Activated CD4-positive, alpha-beta T cell treated with anti-CD3 and anti-CD28 coated beads for 4 hours (primary cell): ENCODE data around the gene PNMA8C.
"Not testable (repeated sequence)": the region's sequence is repeated elsewhere in the genome, so short reads cannot be mapped to it uniquely, and the experiment has no call there.

Source experiments
- DNase-seq, 2 donors: peaks; one replicate each; pipeline ENCODE4 v3.0.0-alpha.2; 2020

Gene PNMA8C

GRCh38 chr19:46410205-46411087 is 18.3 kb downstream of the PNMA8C start:
- no peak for DNase-seq

DNA sequence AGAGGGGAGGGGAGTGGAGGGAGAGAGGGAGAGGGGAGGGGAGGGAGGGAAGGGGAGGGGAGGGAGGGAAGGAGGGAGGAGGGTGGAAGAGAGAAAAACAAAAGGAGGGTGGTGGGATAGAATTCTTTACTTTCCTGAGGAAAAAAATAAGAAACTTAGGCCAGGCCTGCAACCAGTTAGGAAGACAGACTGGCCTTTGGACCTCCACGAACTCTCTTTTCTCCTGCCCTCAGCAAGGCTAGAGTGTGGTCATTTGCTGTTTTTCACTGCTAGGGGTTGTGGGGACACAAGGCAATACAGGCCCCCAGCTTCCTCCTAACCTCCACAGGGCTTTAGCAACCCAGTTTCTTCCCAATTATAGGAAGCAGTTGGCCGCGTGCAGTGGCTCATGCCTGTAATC is 19.5 kb downstream of the PNMA8C start:
- DNase-seq: no peak

DNA sequence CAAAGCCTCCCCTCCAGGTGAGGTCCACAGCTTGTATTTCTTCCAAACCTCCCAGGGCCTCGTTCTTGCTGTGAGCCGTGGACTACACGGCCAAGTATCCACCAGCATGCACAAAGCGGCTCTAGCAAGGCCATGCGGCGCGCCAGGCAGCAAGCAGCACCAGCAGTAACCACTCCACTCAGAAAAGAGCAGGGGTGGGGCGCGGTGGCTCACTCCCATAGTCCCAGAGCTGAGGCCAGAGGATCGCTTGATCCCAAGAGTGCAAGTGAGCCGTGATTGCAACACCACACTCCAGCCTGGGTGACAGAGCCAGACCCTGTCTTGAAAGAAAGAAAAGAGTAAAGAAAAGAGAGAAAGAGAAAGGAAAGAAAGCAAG is 20.1 kb downstream of the PNMA8C start:
- DNase-seq: no peak

DNA sequence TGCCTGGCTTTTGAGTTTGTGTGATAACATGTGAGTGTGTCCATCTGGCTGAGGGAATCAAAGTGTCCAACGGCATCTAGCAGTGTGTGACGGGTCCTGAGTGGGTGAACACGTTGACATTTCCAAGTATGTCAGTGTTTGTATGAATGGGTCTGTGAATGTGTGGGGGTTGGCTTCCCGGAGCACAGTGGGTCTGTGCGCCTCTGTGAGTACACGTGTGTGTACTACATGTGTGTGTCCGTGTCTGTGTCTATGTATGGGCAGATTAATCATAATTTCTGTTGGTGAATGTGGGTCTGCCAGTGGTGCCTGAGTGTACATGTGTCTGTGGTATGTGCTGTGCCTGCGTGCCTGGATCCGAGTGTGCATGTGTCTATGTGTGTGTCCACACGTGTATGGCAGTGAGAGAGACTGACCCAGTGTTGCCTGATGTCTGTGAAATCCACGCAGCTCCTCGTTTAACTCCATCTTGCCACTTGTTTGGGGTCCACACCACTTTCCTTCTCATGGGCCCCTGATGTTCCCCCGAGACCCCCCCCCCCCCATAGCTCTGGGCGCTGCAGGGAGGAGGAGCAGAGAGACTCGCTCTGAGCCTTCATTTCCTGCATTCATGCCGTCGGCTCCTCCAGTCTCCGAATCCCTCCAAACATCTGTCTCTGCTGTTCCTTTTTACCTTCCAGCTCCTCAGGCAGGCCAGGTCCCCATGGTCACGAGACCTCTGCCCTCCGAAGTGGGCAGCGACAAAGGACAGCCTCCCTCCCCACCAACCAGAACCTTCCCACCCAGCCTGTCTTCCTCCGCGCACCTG is 20.7 kb downstream of the PNMA8C start:
- DNase-seq: no peak

GRCh38 chr19:46406976-46407375 is 21.8 kb downstream of the PNMA8C start:
- DNase-seq: no peak

- DNase-seq: no peak
Measured at GRCh38 chr19:46404753-46405468, 23.8 kb downstream of the PNMA8C start.

DNA sequence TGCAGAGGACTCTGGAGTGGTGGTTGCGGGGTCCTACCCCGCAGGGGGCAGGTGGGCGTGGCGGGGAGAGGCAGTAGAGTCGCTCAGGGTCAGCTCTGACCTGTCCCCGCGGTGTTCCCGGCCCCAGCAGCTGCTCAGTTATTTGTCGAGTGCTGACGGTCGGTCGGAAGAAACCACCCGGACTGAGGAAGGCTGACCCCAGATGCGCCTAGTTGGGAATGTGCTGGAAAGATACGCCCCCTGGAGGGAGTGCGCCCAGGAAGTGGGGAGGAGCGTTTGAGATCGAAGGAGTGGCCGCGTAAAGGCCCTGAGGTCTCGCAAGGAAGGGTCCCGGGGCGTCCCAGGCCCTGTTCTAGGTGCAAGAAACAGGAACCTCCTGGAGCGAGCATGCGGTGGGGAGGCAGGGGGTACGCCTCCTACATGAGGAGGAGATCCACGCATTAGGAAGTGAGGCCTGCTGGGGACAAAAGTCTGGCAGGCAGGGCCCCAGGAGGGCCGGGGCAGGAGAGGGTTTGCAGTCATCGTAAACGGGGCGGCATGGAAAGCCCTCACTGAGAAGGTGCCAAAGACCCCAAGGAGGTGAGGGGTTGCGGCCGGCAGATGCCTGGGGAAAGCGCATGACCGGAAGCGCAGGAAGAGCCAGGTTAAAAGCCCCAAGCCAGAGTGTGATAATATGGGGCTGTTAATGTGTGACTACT is 24.5 kb downstream of the PNMA8C start:
- no peak for DNase-seq

DNA sequence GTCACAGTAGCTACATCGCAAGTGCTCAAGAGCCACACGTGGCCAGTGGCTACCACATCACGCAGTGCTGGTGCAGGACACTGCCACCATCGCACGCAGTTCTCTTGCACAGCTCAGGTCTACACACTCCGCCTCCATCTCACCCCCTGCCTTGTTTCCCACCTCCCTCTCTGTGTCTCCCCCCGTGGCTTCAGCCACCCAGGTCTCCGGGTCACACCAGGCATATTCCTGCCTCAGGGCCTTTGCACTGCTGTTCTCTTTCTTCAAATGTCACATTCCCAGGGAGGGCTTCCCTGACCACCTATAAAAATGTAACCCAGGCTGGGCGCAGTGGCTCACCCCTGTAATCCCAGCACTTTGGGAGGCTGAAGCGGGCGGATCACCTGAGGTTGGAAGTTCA is 26.0 kb downstream of the PNMA8C start:
- DNase-seq: no peak

- not testable (repeated sequence) for DNase-seq
Measured at GRCh38 chr19:46397801-46398479, 30.8 kb downstream of the PNMA8C start.

DNA sequence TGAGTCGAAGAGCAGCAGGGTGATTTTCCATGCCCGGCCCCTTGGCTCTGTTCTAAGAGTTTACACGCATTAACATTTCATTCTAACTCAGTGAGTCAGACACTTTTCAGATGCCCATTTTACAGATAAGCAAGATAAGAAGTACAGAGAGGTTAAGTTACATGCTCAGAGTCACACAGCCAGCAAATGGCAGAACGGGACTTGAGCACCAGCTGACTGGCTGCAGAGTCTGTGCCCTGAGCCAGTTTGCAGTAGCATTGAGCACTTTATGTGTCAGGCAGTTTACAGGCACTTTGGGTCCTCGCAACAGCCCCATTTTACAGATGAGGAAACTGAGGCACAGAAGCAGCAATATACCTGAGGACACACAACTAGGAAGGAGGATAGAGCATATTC is 34.3 kb downstream of the PNMA8C start:
- DNase-seq: no peak

GRCh38 chr19:46393456-46394401 is 35.0 kb downstream of the PNMA8C start:
- DNase-seq: no peak

GRCh38 chr19:46392837-46393236 is 35.9 kb downstream of the PNMA8C start:
- DNase-seq: no peak

- DNase-seq: no peak
Measured at GRCh38 chr19:46392252-46392801, 36.4 kb downstream of the PNMA8C start.

DNA sequence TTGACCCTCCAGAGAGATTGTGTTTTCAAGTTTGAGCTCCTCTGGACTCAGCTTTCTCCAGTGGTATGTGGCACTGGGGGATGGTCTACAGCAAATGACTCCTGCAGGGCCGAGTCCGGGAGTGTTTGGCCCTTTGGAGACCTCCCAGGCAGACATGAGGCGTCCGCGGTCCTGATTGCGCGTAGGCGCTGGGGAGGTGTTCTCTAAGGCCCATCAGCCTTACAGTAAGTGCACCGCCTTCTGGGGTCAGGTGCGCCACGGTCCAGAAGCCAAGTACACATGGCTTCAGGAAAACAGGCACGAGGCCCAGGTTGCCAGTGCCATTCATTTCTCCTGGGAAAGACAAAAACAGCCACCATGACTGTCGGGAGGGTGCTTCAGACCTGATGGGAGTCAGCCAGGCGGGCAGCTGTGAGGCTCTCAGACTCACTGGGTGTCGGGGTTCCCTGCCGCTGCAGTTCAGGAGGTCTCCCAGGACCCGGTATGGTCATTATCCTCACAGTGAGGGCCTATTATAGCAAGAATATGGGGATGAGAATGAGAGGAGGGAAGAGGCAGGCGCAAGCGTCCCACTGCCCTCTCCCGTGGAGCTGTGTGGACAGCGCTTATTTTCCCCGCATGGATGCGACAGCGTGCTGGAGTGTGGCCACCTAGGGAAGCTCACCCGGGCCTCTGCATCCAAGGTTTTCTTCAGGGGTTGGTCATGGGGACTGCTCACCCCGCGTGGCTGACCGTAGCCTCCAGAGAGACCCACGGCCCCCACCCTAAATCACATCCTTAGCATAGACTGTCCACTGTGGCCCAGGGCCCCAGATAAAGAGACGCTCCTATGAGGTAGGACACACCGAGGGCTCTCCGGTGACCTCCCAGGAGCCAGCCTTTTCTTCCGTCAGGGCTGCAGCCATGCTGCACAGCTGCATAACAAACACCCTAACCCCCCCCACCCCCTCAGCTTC is 37.2 kb downstream of the PNMA8C start:
- no peak for DNase-seq

DNA sequence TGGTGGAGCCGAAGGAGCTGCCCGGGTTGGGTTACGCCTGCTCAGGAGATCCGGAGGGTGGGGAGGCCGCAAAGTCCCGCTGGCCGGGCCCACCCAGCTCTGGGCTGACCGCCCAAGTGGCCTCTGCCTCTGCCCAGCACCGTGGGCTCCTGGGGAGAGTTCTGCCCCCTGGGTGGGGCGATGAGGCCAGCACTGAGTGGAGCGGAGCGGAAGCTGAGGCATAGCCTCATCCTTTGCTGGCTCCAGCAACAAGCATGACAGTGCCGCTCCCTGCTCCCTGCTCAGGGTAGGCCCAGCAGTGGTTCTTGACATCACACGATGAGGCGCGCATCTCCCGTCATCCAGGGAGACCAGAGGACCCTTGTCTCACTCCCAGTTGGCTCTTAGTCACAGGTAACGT is 37.9 kb downstream of the PNMA8C start:
- DNase-seq: no peak

- DNase-seq: no peak
Measured at GRCh38 chr19:46390121-46390858, 38.4 kb downstream of the PNMA8C start.

DNA sequence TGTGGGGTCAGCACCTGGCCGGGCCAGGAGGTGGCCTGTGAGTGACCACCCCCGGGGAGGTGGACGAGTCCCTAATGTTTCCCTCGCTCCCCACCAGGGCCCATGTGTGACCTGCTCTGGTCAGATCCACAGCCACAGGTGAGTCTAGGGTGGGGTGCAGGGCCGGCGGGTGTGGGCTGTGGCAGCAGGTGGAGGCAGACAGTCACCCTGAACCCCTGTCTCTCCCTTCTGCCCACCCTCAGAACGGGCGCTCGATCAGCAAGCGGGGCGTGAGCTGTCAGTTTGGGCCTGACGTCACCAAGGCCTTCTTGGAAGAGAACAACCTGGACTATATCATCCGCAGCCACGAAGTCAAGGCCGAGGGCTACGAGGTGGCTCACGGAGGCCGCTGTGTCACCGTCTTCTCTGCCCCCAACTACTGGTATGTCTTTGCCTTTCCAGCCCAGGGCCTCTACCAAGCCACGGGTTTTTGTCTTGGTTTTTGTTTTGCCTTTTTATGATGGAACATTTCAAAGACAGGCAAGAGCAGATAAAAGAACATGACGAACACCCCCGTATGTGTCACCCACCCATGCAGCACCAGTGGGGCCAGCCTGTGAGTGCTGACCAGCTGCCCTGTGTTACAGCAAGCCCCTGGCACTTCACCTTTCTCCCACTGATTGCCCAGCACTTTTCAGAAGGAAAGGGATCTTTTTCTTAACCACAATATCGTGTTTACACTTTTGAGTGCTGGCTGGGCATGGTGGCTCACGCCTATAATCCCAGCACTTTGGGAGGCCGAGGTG is 40.2 kb downstream of the PNMA8C start:
- DNase-seq: no peak

DNA sequence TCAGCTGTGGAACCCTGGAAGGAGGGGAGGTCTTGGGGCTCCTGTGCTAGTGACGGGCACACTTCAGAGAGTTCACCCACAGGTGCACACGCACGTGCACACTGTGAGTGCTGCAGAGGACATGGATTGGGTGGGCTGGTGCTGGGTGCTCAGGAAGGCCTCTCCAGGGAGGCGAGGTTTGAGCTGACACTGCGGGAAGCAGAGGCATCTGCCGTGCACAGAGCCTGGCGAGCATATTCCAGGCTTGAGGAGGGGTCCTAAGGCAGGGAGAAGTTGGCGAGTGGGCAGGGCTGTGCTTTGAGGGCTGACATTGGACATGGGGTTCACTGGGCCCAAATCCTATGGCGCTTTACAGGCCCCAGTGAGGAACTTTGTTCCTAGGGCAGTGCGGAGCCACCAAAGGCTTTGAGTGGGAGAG is 41.0 kb downstream of the PNMA8C start:
- DNase-seq: no peak
